ENCODE data around the gene DES.

The DES gene

GRCh38 chr2:219396863-219397457 is 21.2 kb upstream of the DES start:
- POLR2A ChIA-PET, result no interaction called here
- CTCF ChIA-PET, result interaction anchor here (1.1 to 16.3 kb wide), 5 partner anchors 6 to 147 kb away, joined by 3 to 887 read pairs (median 177); partner anchors contain the start of genes CHPF, DNPEP and TMEM198
- H3K4me3 ChIP-seq (ENCODE audit: low read depth, low read length), result no peak overlapping the region
- TF ChIP-seq CTCF (IDR thresholded peaks at IDR 0.05; ENCODE audit: insufficient read depth, low read length, missing control alignments), result no peak
- DNase-seq (ENCODE audit: low read depth, low spot score), result no peak

- CTCF ChIA-PET, result interaction anchor here (0.7 to 16.3 kb wide), 11 partner anchors 8 to 142 kb away, joined by 3 to 887 read pairs (median 4); partner anchors contain the start of gene DNPEP
- no peak for DNase-seq (ENCODE audit: low read depth, low spot score)
- POLR2A ChIA-PET, result no interaction called here
- no peak overlapping the region for H3K4me3 ChIP-seq (ENCODE audit: low read depth, low read length)
- no peak for TF ChIP-seq CTCF (IDR thresholded peaks at IDR 0.05; ENCODE audit: insufficient read depth, low read length, missing control alignments)
Observed at GRCh38 chr2:219398721-219399363, 19.3 kb upstream of the DES start.

GRCh38 chr2:219399716-219400478 is 18.3 kb upstream of the DES start:
- no peak overlapping the region for H3K4me3 ChIP-seq (ENCODE audit: low read depth, low read length)
- no peak for TF ChIP-seq CTCF (IDR thresholded peaks at IDR 0.05; ENCODE audit: insufficient read depth, low read length, missing control alignments)
- ChIA-PET CTCF (interaction anchor here (1.0 to 16.3 kb wide), 11 partner anchors 9 to 128 kb away, joined by 3 to 887 read pairs (median 30); partner anchors contain the start of genes DNPEP and GMPPA), POLR2A (no interaction called here)
- DNase-seq (ENCODE audit: low read depth, low spot score), result no peak

GRCh38 chr2:219400562-219400961 is 17.6 kb upstream of the DES start:
- TF ChIP-seq CTCF (IDR thresholded peaks at IDR 0.05; ENCODE audit: insufficient read depth, low read length, missing control alignments), result no peak
- ChIA-PET CTCF (interaction anchor here (1.0 to 16.3 kb wide), 8 partner anchors 10 to 127 kb away, joined by 3 to 887 read pairs (median 107); partner anchors contain the start of genes DNPEP and GMPPA), POLR2A (no interaction called here)
- H3K4me3 ChIP-seq (ENCODE audit: low read depth, low read length), result no peak overlapping the region
- DNase-seq (ENCODE audit: low read depth, low spot score), result no peak

GRCh38 chr2:219401606-219402005 is 16.6 kb upstream of the DES start:
- H3K4me3 ChIP-seq (ENCODE audit: low read depth, low read length), result no peak overlapping the region
- ChIA-PET POLR2A (no interaction called here), CTCF (interaction anchor here (0.8 to 16.3 kb wide), 26 partner anchors 11 to 288 kb away, joined by 3 to 887 read pairs (median 18); partner anchors contain the start of genes ASIC4, DNPEP, GMPPA and OBSL1)
- DNase-seq (ENCODE audit: low read depth, low spot score), result no peak
- no peak for TF ChIP-seq CTCF (IDR thresholded peaks at IDR 0.05; ENCODE audit: insufficient read depth, low read length, missing control alignments)

Measured in AG04449 (cell line).